Activated CD4-positive, alpha-beta T cell treated with anti-CD3 and anti-CD28 coated beads, Interleukin-2, amount 50 U/mL, for 4 hours (primary cell): ENCODE data around the gene FHOD3.
"Not testable (repeated sequence)": the region's sequence is repeated elsewhere in the genome, so short reads cannot be mapped to it uniquely, and the experiment has no call there.

Experiments used
- DNase-seq, 2 experiments: peaks; one replicate each; pipeline ENCODE4 v3.0.0-alpha.2; 2020

Gene FHOD3

GRCh38 chr18:36352384-36352783 lies 54.9 kb downstream of the FHOD3 start:
- no peak for DNase-seq

DNA sequence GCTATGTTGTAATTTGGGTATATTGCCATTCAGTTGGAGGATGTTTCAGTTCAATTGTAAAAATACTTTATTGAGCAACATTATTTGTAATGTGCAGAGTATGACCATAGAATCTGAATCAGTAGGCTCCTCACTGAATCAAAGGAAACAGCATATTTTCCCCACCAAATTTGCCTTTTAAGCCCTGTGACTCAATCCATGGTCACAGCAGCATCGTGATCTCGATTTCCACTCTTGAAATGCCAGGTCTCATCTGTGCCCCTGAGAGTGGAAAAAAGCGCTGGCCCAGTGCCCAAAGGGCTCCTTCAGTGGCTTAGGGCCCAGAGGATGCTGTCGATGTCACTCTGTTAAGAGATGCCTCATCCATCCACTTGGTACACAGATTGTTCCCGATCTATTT lies 57.5 kb downstream of the FHOD3 start:
- no peak for DNase-seq

DNA sequence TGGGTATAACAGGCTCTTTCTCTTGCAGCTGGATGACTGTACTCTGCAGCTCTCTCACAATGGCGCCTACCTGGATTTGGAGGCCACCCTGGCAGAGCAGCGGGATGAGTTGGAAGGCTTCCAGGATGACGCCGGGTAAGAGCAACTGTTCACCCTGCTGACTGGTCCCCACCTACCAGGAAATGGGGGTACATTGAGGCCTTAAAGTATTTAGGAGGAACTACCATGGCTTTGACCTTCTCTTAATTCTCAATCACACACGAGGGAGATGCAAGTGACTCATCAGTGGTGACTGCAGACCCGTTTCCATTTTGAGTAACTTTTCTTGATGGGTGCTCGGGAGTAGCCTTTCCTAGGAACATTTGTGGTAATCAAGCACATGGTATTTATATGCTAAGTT lies 58.0 kb downstream of the FHOD3 start:
- no peak for DNase-seq

- not testable (repeated sequence) for DNase-seq
Observed at GRCh38 chr18:36356741-36357140, 59.2 kb downstream of the FHOD3 start.

GRCh38 chr18:36358141-36358540 lies 60.6 kb downstream of the FHOD3 start:
- no peak for DNase-seq

GRCh38 chr18:36360256-36360909 lies 62.9 kb downstream of the FHOD3 start:
- no peak for DNase-seq

DNA sequence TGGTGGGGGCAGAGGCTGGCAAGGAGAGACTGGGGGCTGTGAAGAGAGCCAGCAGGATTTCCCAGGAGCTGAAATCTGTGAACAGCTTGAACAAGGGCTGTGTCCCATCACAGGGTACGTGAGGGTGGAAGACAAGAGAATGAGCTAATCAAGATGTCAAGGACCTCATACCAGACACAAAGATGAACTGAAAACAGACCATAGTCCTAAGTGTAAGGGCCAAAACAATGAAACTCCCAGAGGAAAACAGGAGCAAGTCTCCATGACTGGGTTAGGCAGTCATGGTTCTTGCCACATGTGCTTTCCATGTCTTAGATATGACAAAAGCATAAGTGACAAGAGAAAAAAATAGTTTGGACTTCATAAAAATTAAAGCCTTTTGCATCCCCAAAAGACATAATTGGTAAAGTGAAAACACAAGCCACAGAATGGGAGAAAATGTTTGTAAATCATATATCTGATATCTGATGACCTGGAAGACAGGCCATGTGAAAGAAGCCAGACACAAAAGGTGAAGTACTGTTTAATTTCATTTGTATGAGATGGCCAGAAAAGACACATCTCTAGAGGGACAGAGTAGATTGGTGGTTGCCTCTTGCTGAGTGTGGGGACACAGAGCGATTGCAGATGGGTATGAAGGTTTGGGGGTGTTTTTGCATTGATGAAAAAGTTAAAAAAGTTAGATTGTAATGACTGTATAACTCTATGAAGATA lies 67.6 kb downstream of the FHOD3 start:
- DNase-seq = no peak

DNA sequence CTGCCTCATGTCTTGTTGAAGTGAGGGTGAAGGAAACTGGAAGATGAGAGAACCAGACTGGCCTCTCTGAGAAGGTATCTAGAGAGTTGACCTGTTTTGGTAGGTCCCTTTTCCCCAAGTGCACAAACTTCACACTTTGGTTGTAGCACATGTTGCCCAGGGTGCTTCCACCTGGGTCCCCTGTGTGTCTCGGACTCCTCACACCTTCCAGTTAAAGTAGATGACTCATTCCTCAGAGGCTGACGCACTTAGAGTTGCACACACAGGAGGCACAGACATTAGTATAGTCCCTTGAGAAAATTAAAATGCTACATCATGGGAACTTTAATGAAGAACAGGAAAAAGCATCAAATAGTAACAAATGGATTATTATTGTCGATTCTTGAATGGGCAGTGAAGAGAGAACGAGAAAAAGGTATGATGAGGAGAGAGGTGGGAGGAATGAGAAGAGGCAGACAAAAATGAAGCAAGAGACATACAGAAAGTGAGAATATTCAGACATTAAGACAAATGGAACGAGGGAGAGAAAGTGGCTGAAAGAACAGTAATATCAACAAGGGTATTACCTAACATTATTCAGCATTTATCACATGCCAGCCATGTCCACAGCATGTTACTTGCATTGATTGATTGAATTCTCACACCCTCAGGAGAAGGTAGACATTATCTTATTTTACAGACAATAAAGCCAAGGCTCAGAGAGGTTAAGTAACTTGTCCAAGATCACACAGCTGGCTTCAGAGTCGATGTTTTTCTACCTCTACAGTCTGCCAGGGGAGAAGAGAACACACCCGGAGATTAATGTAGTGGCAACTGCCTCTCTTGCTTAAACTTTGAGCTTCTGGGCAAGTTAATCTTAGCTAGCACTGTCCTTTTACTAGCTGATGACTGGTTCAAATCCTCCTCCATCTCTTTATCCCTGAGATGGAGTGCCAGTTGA lies 68.6 kb downstream of the FHOD3 start:
- no peak for DNase-seq

GRCh38 chr18:36366994-36367839 lies 69.7 kb downstream of the FHOD3 start:
- DNase-seq = no peak

GRCh38 chr18:36368889-36369288 lies 71.4 kb downstream of the FHOD3 start:
- DNase-seq = no peak

DNA sequence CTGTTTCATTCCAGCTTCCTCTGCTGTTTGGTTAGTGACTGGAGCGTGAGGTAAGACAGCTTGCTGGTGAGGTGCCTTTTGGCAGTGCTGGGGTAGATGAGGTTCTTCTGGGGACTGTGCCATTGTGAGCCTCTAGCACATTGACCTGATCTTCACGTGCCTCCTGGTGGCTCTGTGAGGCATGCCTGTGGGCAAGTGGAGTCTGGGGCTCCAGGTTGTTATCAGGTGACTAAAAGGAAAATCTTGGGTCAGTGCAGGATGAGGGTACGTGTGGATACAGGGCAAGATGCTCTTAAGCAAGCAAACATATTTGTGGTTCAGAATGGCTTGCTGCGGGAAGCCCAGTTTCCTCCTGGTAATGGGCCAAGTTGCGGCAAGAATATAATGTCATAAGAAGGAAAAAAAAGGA lies 75.4 kb downstream of the FHOD3 start:
- no peak for DNase-seq

GRCh38 chr18:36374262-36374661 lies 76.7 kb downstream of the FHOD3 start:
- DNase-seq = no peak

DNA sequence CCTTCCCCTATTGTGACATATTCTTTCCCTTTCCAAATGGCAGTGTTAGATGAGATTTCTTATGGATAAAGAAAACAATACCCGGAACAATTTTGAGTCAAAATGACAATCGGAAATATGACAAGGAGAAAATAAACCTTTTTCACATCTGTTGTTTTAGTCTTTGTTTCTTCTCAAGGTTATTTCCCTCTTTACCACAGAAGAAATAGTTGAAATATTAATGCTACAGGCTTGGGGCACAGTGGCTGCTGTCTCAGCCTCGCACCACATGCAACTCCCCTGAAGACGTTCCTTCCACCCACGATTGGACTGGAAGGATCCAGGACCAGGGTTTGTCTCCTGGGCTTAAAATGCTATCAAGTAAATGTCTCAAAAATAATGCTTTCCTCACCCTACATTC lies 77.6 kb downstream of the FHOD3 start:
- no peak for DNase-seq

DNA sequence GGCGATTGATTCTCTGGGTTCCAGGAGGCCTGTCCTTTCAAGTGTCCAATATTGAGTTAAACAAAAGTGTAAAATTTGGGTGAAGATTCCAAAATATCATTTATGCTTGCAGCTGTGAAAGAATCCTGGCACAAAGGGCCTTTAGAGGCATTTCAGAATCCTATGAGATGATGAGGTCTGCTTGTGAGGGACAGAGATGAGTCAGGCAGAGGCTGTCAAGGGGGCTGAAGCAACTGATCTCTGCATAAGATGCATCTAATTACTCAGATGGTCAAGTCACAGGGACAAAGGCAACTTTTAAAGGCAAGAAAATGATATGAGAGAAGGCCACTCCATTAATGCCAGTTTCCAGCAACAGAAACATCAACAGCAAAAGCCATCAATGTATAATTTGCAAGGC lies 78.8 kb downstream of the FHOD3 start:
- DNase-seq = no peak

DNA sequence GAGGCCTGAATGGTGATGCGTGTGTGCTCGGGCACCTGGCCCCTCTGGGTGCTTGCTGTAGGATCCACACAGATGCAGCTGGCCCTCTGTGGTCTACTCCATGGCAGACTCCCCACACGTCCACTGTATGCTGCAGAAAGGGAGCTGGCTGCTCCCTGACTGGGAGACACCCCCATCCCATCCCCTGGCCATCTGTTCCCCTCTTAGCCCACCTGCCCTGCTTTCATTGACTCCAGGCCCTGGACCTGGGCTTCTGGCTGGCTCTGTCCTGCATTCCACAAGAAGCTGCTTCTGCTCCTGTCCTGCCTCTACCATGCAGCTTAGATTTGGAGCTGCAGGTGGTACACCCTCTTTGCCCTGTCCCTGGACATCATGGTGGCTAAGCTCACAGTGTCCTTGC lies 80.1 kb downstream of the FHOD3 start:
- no peak for DNase-seq

DNA sequence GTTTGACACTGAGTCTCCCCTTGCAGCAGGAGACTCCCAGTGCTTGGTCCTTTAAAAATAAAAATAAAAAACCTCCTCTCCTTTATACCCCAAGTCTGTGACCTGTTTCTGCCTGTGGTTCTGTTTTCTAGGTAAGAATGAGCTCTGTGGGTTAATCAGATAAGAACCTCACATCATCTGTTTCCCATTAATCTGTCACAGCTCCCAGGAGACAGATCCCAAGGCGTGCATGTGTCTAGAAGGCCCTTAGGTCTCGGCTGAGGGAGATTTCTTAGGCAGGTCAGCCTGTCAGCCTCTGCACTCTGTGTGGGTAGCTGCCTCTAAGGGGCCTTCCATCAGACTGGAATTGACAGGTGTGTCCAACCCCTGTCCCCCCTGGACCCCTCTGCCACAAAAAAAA lies 80.7 kb downstream of the FHOD3 start:
- DNase-seq = no peak

GRCh38 chr18:36379435-36379984 lies 82.0 kb downstream of the FHOD3 start:
- no peak for DNase-seq

DNA sequence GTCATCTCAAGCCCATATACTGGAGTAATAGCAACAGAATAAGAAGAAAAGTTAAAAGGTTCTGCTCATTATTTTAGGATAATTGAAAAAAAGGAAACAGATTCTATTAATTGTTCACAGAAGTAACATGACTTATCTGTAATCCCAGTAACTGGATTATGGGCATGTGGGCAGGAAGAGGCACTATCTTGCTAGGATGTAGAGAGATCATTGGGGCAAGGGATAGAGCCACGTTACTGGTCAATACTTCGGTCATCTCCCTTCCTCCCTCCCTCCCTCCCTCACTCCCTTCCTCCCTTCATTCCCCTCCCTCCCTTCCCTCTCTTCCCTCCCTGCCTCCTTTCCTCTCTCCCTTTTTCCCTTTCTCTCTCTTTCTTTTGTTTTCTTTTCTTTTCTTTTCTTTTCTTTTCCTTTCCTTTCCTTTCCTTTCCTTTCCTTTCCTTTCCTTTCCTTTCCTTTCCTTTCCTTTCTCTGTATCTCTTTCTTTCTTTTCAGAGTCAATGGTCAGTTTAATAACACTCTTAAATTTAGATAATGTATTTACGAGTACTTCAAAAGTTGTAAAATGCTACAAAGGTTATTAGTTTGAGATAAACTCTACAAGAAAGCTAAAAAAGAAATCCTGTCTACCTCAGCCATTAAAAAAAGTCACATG lies 82.8 kb downstream of the FHOD3 start:
- DNase-seq = no peak

- DNase-seq = no peak
Observed at GRCh38 chr18:36381075-36381474, 83.6 kb downstream of the FHOD3 start.

DNA sequence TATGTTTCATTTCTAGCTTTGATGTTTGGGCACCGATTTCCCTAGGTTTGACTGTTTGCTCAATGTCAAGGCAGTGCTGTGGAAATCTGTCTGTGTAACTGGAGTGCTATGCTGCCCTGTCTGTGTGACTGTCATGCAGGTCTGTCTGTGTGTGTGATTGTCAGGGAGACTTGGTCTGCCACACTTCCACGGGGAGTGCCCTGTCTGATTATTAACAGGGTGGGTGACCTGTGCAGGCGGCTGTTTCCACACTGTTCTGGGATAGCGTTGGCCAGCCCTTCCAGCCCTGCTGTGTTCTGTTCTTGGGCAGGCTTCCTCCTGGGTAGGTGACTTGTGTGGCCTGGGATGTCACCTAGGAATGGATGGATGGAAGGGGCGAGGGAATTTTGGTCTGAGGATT lies 85.3 kb downstream of the FHOD3 start:
- DNase-seq = no peak

DNA sequence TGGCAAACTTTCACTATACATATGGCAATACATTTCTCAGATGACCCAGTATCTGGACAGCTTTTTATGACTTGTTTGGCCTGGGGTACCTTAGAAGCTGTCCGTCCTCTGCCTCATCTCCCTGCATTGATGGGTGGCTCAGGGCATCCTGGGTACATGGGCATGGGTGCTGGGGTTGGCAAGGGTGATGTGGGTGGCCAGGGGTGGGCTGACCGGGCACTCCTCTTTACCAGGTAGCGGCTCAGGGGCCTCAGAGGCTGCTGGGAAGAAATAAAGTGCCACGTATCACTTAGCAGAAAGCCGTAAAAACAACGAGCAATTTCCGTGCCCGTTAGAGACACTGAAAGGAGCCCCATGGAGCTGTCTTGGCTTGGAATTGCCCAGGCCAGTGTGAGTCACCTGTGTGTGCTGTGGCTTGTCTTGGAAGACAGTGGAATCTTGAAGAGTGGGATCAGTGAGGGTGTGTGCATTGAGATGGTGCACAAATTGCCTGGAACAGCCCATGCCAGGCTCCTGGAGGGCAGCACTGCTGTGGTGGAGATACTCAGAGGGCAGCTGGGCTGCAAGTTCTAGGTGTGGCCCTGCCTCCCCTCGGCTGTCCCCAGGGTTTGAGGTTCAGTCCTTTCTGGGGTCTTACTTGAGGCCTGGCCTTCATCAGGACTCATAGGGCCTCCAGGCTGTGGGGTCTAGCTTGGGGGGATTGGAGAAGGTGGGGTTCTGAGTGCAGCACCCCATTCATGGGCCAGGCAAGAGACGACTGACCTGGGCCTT lies 88.8 kb downstream of the FHOD3 start:
- no peak for DNase-seq
